HG03432 (cell line): ENCODE results near the gene ZNRF4.

Experiments used
- ATAC-seq: cut with Tn5 transposase; IDR thresholded peaks from one replicate; pipeline ENCODE4 v1.9.1; 2021; ENCODE audit warnings: mild to moderate bottlenecking, moderate library complexity; ENCODE audit not compliant: unreplicated experiment

ZNRF4 gene

DNA sequence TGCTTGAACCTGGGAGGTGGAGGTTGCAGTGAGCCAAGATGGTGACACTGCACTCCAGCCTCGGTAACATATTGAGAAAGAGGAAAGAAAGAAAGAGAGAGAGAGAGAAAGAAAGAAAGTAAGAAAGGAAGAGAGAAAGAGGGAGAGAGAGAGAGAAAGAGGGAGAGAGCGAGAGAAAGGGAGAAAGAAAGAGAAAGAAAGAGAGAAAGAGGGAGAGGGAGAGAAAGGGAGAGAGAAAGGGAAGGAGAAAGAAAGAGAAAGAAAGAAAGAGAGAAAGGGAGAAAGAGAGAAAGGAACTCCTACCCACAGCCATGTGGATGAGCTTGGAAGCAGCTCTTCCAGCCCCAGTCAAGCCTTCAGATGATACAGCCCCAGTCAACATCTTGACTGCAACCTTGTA lies 46.7 kb downstream of the ZNRF4 start:
- ATAC-seq, result no peak

- no peak for ATAC-seq
Observed at GRCh38 chr19:5503598-5503997, 48.4 kb downstream of the ZNRF4 start.

- ATAC-seq, result no peak
Observed at GRCh38 chr19:5504114-5504513, 48.9 kb downstream of the ZNRF4 start.
